GM19438 (cell line): ENCODE data around the gene TXNL4B.

Experiments used
- ATAC-seq: cut with Tn5 transposase; IDR thresholded peaks from one replicate; pipeline ENCODE4 v1.9.1; 2021; ENCODE audit warnings: low read depth; ENCODE audit not compliant: unreplicated experiment

Gene TXNL4B

GRCh38 chr16:72093448-72094265 is at the start of gene TXNL4B, which contains the start of gene DHX38:
TSS of gene TXNL4B (minus strand) at chr16:72093620. CDS start at chr16:72090749, 2,871 bp downstream.
TSS of gene DHX38 (plus strand) at chr16:72093847. CDS start at chr16:72096158, 2,311 bp downstream.
- ATAC-seq: peak; percentile 98

GRCh38 chr16:72142476-72142875 is 49.1 kb upstream of the TXNL4B start:
- ATAC-seq: no peak

- ATAC-seq: no peak
Observed at GRCh38 chr16:72139908-72140307, 46.5 kb upstream of the TXNL4B start.

- ATAC-seq: no peak
Observed at GRCh38 chr16:72138064-72138572, 44.7 kb upstream of the TXNL4B start.

- no peak for ATAC-seq
Observed at GRCh38 chr16:72137380-72138063, 44.1 kb upstream of the TXNL4B start.

- ATAC-seq: no peak
Observed at GRCh38 chr16:72134507-72134906, 41.1 kb upstream of the TXNL4B start.

- no peak for ATAC-seq
Observed at GRCh38 chr16:72132726-72133125, 39.3 kb upstream of the TXNL4B start.

- ATAC-seq: no peak
Observed at GRCh38 chr16:72131036-72131435, 37.6 kb upstream of the TXNL4B start.

- ATAC-seq: no peak
Observed at GRCh38 chr16:72129976-72130656, 36.7 kb upstream of the TXNL4B start.

GRCh38 chr16:72128701-72129100 is 35.3 kb upstream of the TXNL4B start:
- ATAC-seq: no peak

- ATAC-seq: no peak
Observed at GRCh38 chr16:72126429-72126765, 33.0 kb upstream of the TXNL4B start.

- ATAC-seq: no peak
Observed at GRCh38 chr16:72125635-72126428, 32.4 kb upstream of the TXNL4B start.

GRCh38 chr16:72124761-72125634 is 31.6 kb upstream of the TXNL4B start:
- no peak for ATAC-seq

GRCh38 chr16:72124148-72124547 is 30.7 kb upstream of the TXNL4B start:
- ATAC-seq: no peak

GRCh38 chr16:72123426-72123825 is 30.0 kb upstream of the TXNL4B start:
- no peak for ATAC-seq

- ATAC-seq: no peak
Observed at GRCh38 chr16:72122916-72123315, 29.5 kb upstream of the TXNL4B start.

- no peak for ATAC-seq
Observed at GRCh38 chr16:72122308-72122707, 28.9 kb upstream of the TXNL4B start.

- no peak for ATAC-seq
Observed at GRCh38 chr16:72120026-72120425, 26.6 kb upstream of the TXNL4B start.

GRCh38 chr16:72113616-72113945 is 20.2 kb upstream of the TXNL4B start:
- ATAC-seq: no peak
